Renal cortical epithelial cell (primary cell): ENCODE data around the gene DIP2C. TPM values are rescaled to one million over a fixed set of nuclear protein-coding genes. Genes with fewer than 3 reads are reported as not detected.
"Not testable (repeated sequence)": the region's sequence is repeated elsewhere in the genome, so short reads cannot be mapped to it uniquely, and the experiment has no call there.

Experiments
- DNase-seq: peaks from one replicate; pipeline ENCODE4 v3.0.0-alpha.2; 2011; ENCODE audit warnings: low read depth
- total RNA-seq: library from RNA; depleted of rRNA; stranded (reverse); fragments of >200 nt; gene quantifications from 2 replicates; pipeline ENCODE4 v1.2.3, GENCODE V29; 2014

The DIP2C gene
- total RNA-seq, 1 donor from 2014 or later, result 14.4 TPM

- DNase-seq, result no peak
Measured at GRCh38 chr10:481628-482027, 207.8 kb downstream of the DIP2C start.

GRCh38 chr10:480928-481552 is 208.4 kb downstream of the DIP2C start:
- peak; percentile 9 for DNase-seq

- DNase-seq, result no peak
Measured at GRCh38 chr10:480498-480927, 209.0 kb downstream of the DIP2C start.

GRCh38 chr10:479706-480497 is 209.6 kb downstream of the DIP2C start:
- DNase-seq, result not testable (repeated sequence)

GRCh38 chr10:478471-479245 is 210.8 kb downstream of the DIP2C start:
- no peak for DNase-seq

- no peak for DNase-seq
Measured at GRCh38 chr10:477620-478019, 211.8 kb downstream of the DIP2C start.

- DNase-seq, result no peak
Measured at GRCh38 chr10:476455-476780, 213.1 kb downstream of the DIP2C start.

GRCh38 chr10:475709-476454 is 213.6 kb downstream of the DIP2C start:
- DNase-seq, result no peak

- no peak for DNase-seq
Measured at GRCh38 chr10:474946-475345, 214.5 kb downstream of the DIP2C start.

- no peak for DNase-seq
Measured at GRCh38 chr10:474406-474805, 215.1 kb downstream of the DIP2C start.

GRCh38 chr10:472241-472910 is 217.1 kb downstream of the DIP2C start:
- no peak for DNase-seq

GRCh38 chr10:470339-471003 is 219.0 kb downstream of the DIP2C start:
- DNase-seq, result no peak

GRCh38 chr10:469947-470338 is 219.5 kb downstream of the DIP2C start:
- no peak for DNase-seq

- no peak for DNase-seq
Measured at GRCh38 chr10:459743-460142, 229.7 kb downstream of the DIP2C start.

- peak; percentile 93 for DNase-seq
Measured at GRCh38 chr10:458421-458851, 231.0 kb downstream of the DIP2C start.

- DNase-seq, result no peak
Measured at GRCh38 chr10:456486-456885, 233.0 kb downstream of the DIP2C start.

GRCh38 chr10:454860-455259 is 234.6 kb downstream of the DIP2C start:
- DNase-seq, result peak; percentile 96

- no peak for DNase-seq
Measured at GRCh38 chr10:453647-454046, 235.8 kb downstream of the DIP2C start.

GRCh38 chr10:452512-453426 is 236.7 kb downstream of the DIP2C start:
- no peak for DNase-seq

GRCh38 chr10:451856-452255 is 237.6 kb downstream of the DIP2C start:
- no peak for DNase-seq
